GM21381 (cell line): ENCODE results near the gene ADK.
A peak's percentile ranks its signal among the peaks of the same experiment; 100 is the strongest.

Experiments
- ATAC-seq: cut with Tn5 transposase; IDR thresholded peaks from one replicate; pipeline ENCODE4 v1.9.1; 2021; ENCODE audit warnings: mild to moderate bottlenecking, moderate library complexity; ENCODE audit not compliant: unreplicated experiment

ADK gene

DNA sequence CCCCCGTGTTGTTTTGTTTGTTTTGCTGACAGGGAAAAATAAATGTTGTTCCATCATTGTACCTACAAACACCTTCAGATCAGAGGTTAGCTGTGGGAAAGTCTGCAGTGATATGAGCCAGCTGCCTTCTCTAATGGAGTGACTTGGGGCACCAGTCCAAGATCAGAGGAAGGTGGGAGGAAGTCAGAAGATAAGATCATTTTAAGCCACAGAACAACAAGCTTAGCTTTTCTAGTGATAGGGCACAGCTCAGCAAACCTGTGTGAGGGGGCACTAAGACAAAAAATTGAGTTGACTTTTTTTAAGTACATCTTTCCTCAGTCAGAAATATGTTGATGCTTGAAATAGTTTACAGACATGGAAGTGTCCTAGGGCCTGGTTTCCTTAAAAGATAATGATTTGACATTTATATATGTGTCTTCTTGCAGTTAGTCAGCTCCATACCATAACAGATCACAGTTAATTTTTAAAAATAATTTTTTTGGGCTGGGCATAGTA, 435.1 kb downstream of the ADK start:
- ATAC-seq = no peak

DNA sequence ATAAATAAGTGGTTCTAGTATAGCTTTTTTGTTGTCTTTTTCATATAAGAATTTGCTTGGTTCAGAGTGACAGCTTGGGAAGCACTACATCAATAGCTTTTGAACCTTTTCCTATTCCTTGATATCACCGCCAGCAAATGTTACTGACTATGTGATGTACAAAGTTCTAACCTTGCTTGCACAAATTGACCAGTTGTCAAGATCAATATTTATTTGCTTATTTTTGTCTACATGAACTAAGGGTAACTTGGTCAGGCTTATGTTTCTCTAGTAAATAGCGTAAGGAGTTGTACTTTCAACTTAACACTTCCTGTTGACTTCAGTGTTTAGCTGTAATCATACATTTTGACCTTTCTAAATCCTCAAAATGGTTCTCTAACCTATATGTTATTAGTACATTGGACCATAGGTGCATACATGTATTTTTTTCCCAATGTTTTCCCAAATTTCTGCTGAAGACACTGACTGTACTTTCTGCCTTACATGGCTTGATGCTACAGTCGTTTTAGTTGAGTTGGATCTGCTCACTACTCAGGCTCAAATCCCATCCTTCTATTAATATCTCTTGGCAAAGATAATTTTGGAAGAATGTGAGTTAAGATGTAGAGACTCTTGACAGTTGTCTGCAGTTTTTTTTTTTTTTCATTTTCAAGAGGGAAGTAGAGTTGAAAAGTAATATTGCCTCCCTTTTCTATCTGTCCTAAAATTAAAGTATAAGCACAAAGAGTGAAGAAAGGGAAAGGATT, 436.3 kb downstream of the ADK start:
- ATAC-seq = no peak

DNA sequence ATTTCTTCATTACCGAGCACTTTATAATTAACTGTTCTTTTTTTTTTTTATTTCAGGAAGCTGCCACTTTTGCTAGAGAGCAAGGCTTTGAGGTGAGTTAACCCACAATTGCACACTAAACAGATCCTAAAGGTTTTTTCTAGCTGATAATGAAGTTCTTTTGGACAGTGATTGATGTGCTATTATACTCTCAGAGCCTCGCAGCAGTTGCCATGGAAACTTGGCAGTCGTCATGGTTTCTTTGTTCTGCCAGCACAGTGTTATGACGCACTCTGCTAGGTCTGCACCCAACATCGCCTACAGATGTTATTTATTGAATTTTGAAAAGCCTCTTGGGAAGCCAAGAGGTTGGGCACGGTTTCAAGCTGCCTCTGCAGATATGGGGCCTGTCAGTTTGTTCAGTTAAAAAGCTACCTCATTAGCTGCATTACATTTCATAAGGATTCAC, 438.2 kb downstream of the ADK start:
- ATAC-seq = no peak

DNA sequence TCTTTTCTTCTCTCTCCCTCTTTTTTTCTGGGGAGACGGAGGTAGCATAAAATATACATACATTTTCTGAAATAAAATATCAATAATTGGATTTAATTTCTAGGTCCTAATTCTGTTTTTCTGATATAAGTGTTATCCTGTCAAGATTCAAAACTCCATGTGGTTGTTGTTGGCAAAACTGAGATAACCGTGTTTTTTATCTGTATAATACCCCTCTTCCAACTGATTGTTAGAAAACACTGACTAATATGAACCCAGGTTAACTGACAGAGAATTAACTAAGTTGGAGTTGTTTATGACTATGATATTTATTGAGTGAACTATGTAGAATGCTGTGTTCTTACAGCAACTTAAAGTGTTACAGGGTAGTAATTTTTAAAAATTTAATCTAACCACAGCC, 438.8 kb downstream of the ADK start:
- no peak for ATAC-seq

DNA sequence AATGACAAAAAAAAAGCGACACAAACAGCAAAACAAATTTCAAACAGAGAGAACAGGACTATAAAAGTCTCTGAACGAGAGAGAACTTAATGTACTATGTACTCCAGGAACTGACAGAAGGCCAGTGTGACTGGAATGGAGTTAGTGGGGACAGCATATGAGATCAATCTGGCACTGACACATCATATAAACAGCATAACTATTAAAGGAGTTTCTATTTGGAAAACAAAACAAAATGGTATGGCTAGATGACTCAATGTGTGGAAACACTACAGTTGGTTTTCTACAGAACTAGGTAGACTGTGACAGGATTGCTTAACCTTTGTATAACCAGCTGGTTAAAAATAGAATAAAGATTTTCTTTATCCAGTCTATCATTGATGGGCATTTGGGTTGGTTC, 442.4 kb downstream of the ADK start:
- ATAC-seq = no peak

DNA sequence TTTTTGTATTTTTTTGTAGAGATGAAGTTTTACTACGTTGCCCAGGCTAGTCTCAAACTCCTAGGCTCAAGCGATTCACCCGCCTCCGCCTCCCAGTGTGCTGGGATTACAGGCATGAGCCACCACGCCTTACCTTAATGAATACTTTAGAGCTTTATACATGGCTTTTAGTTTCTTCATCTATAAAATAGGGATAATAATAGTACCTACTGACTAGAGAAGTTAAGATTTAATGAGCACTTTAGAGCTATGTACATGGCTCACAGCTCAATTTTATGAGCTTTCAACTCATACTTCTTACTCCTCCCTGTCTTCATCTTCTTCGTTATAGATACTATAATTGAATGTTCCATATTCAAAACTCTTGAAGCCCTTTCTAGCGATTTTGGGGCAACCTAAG, 445.7 kb downstream of the ADK start:
- ATAC-seq = no peak

DNA sequence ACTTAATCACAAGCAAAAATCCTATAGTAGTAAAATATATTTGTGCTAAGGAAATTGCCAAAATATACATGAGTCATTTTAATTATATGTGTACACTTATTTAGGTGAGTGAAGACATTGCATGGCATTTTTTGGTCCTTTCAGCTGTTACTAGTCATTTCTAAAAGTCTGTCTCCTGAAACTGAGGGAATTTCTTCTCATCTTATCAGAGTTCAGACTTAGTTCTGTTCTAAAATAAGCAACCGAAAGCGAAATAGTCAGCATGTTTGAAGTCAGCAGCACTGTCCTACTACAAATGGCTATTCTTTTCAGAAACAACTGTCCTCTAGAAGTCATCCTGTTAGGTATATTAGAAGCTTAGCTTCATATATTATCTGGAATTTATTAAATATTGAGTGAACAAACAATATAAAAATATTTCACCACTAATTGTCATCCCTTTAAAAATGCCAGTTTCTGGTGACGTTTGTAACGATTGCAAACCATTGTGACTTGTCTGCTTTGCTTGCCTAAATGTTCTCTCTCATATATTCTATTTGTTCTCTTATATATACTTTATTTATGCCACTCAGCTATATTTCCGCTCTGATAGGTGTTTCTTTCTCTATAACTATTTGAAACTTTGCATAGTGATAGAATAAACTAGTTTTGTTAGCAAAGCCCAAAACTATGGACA, 448.0 kb downstream of the ADK start:
- ATAC-seq = peak; percentile 75

DNA sequence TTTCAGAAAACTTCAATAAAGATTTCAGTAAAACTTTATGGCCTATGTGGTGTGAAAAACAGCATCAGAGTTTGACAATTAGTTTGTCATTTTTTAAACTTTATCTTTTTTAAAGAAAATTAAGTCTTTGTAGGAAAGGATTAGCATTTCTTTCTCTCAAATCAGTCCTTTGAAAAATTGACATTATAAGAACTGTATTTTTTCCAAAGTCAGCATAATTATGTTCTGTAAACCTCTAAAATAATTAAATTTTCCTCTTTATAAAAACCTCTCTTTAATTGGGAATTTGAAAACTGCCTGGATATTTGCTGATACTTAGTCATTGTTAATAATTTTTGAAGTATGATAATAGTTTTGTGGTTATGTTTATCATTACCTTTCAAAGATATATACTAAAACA, 448.7 kb downstream of the ADK start:
- ATAC-seq = no peak

DNA sequence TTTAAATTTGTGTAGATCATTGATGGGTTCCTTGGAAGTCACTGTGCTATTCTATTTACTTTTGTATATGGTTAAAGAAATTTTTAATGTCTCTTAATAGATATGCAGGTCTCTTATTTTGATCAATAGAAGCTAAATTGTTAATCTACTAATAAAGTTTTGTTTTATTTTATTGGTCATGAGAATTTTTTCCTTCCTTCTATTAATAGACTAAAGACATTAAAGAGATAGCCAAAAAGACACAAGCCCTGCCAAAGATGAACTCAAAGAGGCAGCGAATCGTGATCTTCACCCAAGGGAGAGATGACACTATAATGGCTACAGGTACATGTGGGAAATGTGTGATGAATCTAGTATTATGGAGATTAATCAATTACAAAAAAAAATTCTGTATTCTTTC, 449.1 kb downstream of the ADK start:
- no peak for ATAC-seq

DNA sequence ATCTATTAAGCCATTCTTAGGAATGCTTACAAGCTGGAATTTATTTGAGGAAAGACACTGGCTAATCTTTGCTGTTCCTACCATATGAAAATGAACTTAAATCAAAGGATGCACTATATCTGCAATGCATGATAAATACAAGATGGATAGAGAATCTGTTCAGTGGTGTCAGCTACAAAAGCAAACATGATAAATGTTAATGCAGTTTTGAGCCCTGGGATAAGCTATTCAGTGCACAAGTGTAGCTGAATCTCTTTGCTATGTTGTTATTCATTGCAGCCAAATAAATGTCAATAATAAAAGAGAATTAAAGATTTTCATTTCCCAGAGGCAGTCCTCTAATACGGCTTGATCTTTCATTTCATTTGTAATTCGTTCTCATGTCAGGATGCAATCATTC, 451.6 kb downstream of the ADK start:
- no peak for ATAC-seq

DNA sequence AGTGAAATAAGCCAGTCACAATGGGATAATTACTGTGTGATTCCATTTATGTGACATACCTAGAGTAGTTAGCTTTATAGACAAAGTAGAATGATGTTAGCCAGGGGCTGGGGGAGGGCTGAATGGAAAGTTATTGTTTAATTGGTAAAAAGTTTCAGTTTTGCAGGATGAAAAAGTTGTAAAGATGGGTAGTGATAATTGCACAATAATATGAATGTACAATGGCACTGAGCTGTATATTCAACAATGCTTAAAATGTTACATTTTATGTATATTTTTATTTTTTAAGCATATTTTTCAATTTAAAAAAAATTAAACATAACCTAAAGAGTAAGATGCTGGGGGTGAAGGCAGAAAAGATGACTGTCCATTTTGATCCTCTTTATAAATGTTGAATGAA, 459.3 kb downstream of the ADK start:
- ATAC-seq = no peak

DNA sequence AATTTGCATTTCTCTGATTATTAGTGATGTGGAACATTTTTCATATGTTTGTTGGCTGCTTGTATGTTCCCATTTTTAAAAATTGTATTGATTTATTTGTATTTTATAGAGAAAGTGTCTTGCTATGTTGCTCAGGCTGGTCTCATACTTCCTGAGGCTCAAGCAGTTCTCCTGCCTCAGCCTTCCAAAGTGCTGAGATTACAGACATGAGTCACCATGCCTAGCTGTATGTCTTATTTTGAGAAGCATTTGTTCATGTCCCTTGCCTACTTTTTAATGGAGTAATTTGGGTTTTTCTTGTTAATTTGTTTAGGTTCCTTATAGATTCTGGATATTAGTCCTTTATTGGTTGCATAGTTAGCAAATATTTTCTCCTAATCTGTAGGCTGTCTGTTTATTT, 461.2 kb downstream of the ADK start:
- no peak for ATAC-seq

DNA sequence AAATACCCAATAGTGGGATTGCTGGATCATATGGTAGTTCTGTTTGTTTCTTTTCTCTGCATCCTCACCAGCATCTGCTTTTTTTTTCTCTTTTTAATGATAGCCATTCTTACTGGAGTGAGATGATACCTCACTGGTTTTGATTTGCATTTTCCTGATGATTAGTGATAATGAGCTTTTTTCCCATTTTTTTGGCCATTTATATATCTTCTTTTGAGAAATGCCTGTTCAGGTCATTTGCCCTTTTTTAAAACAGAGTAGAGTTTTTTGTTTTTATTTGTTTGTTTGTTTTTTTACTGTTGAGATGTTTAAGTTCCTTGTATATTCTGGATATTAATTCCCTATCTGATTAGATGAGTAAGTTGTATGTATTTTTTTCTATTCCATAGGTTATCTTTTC, 469.6 kb downstream of the ADK start:
- no peak for ATAC-seq

DNA sequence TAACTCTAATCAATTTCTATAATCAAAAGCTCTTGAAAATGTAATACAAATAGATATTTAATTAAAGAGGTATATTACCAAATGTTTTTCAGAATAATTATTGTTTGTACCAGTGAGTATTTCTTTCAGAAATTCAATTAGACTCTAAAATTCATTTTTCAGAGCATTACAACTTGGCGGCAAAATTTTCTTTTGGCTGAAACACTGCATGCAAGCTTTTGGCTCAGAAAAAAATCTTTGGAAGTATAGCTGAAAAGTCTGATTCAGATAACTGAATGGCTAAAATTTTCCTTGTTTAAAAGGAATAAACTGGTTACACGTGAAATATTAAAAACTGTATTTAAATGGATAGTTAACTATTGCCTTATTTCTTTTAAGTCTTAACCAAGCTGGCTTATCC, 472.8 kb downstream of the ADK start:
- no peak for ATAC-seq

DNA sequence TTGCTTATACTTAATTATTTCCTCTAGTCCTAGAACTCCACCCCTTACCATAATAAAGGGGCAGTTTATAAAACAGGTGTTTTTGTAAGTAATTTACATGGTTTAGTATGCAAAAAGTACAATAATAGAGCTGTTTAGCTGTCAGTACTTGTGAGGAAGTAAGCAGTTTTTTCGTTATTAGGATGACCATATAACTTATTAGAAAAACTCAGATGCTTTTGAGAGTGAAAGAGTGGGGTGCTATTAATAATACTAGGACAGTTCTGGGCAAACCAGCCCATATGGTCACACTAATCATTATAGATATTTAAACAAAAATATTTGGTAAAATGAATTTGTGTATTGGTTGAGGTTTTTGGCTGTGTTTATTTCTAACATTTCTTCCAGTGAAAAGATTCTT, 473.5 kb downstream of the ADK start:
- ATAC-seq = no peak

DNA sequence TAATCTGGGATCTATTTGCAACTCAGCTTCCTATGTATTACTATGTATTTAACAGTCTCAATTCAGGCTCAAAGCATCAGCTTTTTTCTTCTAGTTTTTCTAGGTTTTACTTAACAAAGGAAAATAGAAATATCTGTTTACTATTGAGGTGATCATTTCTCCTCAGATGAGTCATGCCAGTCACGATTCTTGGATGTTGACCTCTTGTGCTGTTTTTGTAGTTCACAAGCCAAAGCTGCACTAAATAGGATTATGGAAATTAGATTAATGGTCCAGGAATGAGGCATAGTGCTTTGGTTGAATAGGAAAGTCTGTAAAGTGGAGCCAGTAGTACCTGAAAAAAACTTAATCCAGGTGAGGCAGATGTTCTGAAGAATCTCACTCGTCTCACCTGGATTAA, 477.1 kb downstream of the ADK start:
- ATAC-seq = no peak

DNA sequence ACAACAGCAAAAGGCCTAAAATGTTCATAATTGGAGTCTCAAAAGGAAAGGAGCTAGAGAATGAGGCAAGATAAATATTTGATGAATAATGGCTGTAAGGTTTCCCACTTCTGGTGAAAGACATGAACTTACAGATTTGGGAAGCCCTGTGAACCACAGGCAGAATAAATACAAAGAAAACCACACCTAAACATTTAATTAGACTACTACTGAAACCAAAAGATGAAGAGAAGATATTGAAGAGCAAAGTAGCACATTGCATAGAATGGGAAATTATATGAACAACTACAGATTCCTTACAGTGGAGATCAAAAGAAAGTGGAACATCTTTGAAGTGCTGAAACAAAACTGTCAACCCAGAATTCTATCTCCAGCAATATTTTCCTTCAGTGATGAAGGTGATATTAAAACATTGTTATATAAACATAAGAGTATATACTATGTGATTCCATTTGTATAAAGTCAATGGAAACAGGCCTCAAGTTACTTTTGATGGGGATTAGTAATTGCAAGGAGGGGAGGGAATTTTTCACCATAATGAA, 484.0 kb downstream of the ADK start:
- ATAC-seq = no peak

DNA sequence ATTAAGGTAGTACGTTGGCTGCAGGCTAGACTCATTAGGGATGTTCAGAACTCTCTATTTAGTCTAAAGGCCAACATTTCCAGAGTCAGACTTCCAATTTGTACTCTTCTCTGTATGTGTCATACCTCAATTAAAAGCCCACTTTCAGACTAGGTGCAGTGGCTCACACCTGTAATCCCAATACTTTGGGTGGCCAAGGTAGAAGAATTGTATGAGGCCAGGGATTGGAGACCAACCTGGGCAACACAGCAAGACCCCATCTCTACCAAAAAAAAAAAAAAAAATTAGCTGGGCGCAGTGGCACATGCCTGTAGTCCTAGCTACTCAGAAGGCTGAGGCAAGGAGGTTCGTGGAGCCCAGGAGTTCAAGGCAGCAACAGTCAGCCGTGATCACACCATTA, 484.6 kb downstream of the ADK start:
- no peak for ATAC-seq

DNA sequence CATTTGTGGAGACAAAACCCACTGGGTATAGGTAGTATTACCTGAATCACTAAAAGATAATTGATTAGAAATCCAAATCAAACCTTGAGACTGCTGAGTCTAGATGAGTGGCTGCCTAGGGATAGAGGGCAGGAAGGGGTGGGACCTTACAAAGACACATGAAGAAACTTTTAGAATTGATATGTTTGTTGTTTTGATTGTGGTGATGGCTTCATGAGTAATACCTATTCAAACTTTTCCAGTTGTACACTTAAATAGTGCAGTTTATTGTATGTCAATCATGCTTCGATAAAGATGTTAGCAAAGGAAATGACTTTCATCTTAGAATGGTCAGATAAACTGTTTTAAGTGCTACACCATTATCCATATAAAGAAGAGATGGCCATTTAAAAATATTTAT, 486.7 kb downstream of the ADK start:
- ATAC-seq = no peak

DNA sequence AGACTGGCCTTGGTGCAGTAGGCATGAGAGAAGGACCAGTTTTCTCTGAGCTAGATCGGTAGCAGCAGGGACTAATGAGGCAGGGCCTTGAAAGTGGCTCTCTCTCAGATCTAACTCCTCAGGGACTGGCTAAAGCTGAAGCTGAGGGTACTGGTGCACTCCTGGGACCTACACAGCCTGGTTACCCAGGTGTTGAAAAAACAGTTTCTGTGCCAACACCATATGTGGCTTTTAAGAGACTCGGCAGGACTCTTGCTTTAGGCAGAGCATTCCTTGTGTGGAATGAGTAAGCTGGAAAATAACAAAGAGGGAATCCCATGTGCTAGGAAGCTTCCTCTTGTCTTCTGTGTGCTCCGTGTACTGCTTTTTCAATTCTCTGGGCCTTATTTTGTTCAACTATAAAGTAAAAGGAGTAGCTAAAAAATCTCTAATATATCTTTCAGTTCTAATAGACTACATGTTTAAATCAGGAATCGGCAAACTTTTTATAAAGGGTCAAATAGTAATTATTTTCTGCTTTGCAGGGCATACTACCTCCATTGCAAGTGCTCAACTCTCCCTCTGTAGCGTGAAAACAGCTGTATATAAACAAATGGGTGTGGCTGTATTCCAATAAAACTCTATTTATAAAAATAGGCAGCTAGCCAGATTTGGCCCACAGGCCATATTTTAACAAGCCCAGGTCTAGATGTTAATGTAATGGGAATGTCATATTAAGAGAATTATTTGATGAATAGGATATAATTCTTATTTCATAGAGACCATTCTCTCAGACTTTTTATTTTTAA, 489.3 kb downstream of the ADK start:
- no peak for ATAC-seq

DNA sequence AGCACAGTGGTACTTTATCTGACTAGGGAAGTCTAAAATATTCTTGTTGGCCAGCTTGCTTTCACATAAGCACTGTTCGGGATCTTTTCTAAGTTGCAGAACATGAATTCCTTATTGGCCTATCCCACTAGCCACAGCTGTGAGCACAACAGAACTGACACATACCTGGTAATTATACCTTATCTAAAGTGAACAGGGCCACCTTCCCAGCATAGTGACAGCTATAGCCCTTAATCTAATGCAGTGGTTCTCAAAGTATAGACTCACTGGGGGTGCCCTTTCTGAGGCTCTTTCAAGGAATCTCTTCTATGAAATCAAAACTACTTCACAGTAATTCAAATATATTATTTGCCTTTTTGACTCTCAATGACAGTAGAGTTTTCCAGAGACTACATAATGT, 490.6 kb downstream of the ADK start:
- no peak for ATAC-seq
